Measurements from ENCODE around the gene TECPR2.

TECPR2 gene

GRCh38 chr14:102498678-102499265 is 136.0 kb downstream of the TECPR2 start:
- DNase-seq = no peak

- no peak for DNase-seq
Measured at GRCh38 chr14:102499401-102500157, 136.8 kb downstream of the TECPR2 start.

GRCh38 chr14:102500158-102500662 is 137.5 kb downstream of the TECPR2 start:
- DNase-seq = no peak

- DNase-seq = no peak
Measured at GRCh38 chr14:102500713-102501112, 138.0 kb downstream of the TECPR2 start.

GRCh38 chr14:102501751-102502315 is 139.1 kb downstream of the TECPR2 start:
- no peak for DNase-seq

- no peak for DNase-seq
Measured at GRCh38 chr14:102502571-102502970, 139.8 kb downstream of the TECPR2 start.

GRCh38 chr14:102503641-102504327 is 141.0 kb downstream of the TECPR2 start:
- no peak for DNase-seq

GRCh38 chr14:102504328-102504999 is 141.7 kb downstream of the TECPR2 start:
- no peak for DNase-seq

- no peak for DNase-seq
Measured at GRCh38 chr14:102505000-102505619, 142.4 kb downstream of the TECPR2 start.

GRCh38 chr14:102505775-102506625 is 143.3 kb downstream of the TECPR2 start:
- DNase-seq = no peak

- DNase-seq = no peak
Measured at GRCh38 chr14:102506626-102506925, 143.8 kb downstream of the TECPR2 start.

GRCh38 chr14:102507081-102507856 is 144.5 kb downstream of the TECPR2 start:
- no peak for DNase-seq

- no peak for DNase-seq
Measured at GRCh38 chr14:102507857-102508312, 145.1 kb downstream of the TECPR2 start.

- no peak for DNase-seq
Measured at GRCh38 chr14:102508410-102508773, 145.7 kb downstream of the TECPR2 start.

- no peak for DNase-seq
Measured at GRCh38 chr14:102508774-102509745, 146.3 kb downstream of the TECPR2 start.

GRCh38 chr14:102509746-102510615 is 147.2 kb downstream of the TECPR2 start, which contains the start of gene ANKRD9:
Gene ANKRD9, minus strand, starts transcription at chr14:102509776. Its CDS starts 1,887 bp downstream, at chr14:102507889.
- DNase-seq = peak; percentile 70

GRCh38 chr14:102510616-102511520 is 148.1 kb downstream of the TECPR2 start:
- DNase-seq = peak; percentile 35

Measured in NCI-H1694 (cell line).